Activated gamma-delta T cell treated with anti-CD3 and anti-CD28 coated beads, Interleukin-2, amount 50 U/mL, for 16 hours (primary cell): ENCODE data around the gene PROCA1.
A peak's percentile ranks its signal among the peaks of the same experiment; 100 is the strongest.
"Not testable (repeated sequence)": the region's sequence is repeated elsewhere in the genome, so short reads cannot be mapped to it uniquely, and the experiment has no call there.

Experiments
- DNase-seq: peaks from one replicate; pipeline ENCODE4 v3.0.0-alpha.2; 2020; ENCODE audit warnings: low read depth

Gene PROCA1

DNA sequence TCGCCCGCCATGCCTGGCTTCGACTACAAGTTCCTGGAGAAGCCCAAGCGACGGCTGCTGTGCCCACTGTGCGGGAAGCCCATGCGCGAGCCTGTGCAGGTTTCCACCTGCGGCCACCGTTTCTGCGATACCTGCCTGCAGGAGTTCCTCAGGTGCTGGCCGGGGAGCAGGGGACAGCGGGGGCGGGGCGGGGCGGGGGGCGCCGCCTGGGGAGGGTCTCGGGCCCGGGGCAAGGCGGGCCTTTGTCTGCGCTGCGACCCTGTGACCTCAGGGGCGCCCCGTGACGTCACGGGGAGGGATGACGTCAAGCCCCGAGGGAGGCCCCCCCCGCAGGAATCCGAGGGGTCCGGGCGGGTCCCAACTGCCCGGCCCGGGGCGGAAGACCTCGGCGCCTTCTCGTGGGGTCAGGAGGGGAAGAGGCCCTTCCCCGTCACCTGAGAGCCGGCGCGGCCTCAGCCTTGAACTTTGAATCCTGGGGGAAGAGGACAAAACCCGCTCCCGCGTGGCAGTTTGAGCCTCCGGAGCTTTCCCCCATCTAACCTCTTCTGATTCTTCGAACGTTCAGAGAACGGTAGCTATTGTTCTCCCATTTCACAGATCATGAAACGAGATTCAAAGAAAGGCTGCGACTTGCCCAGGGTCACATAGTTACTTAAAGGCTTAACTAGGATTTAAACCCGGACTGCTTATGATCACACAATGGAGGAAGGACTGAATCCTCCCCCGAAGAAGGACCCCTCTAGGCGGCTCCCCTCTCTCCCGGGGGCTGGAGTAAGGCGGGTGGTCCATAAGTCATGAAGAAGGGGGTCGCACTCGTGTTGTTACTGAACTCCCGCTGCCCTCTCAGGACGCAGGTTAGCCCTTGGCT lies 32.6 kb upstream of the PROCA1 start:
- DNase-seq = no peak

GRCh38 chr17:28743243-28744103 lies 31.8 kb upstream of the PROCA1 start, which contains the start of gene TRAF4:
Gene TRAF4 (plus strand): TSS chr17:28744011. CDS start chr17:28744113, 102 bp downstream.
- peak; percentile 59 for DNase-seq

GRCh38 chr17:28741358-28742349 lies 30.0 kb upstream of the PROCA1 start:
- DNase-seq = no peak

DNA sequence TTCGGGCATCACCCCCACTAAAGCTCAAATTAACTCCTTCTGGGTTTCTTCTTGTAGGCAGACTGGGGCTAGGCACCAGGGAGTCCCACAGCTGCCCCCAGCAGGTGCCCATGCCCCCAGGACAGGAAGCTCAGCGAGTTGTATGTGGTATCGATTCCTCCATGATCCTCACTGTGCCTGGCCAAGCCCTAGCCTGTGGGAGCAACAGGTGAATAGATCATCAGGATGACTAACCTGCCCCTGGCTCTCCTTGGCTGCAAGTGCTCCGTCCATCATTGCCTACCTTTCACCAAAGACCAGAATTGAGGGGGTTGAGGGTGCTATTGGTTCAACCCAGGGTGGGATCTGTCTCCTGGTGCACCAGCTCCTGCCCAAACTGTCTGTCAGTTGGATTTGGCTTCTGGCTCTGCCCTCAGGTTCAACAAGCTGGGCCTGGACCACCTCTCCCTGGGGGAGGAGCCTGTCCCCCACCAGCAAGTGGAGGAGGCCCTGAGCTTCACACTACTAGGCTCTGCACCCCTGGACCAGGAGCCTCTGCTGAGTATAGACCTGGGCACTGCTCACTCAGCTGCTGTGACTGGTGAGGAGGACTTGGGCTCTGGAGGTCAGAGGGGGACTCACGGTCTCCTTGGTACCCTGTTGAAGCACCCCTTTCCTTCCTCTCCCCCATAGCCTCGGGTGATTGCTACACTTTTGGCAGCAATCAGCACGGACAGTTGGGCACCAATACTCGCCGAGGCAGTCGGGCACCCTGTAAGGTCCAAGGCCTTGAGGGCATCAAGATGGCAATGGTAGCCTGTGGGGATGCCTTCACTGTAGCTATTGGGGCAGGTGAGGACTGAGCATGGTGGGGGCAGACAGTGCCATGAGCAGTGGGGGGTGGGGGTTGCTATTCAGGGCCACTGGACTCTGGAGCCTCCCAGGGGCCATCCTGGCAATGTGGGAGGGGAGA lies 29.0 kb upstream of the PROCA1 start:
- DNase-seq = no peak

GRCh38 chr17:28738680-28739384 lies 27.1 kb upstream of the PROCA1 start:
- DNase-seq = peak; percentile 56

GRCh38 chr17:28737770-28738679 lies 26.3 kb upstream of the PROCA1 start:
- no peak for DNase-seq

DNA sequence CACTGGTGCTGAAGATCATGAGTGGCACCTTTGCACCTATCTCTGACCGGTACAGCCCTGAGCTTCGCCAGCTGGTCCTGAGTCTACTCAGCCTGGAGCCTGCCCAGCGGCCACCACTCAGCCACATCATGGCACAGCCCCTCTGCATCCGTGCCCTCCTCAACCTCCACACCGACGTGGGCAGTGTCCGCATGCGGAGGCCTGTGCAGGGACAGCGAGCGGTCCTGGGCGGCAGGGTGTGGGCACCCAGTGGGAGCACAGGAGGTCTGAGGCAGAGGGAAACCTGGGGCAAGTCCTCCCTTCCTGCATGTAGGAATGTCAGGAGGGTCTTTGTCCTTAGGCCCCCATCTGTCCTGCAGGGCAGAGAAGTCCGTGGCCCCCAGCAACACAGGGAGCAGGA lies 25.6 kb upstream of the PROCA1 start:
- no peak for DNase-seq

DNA sequence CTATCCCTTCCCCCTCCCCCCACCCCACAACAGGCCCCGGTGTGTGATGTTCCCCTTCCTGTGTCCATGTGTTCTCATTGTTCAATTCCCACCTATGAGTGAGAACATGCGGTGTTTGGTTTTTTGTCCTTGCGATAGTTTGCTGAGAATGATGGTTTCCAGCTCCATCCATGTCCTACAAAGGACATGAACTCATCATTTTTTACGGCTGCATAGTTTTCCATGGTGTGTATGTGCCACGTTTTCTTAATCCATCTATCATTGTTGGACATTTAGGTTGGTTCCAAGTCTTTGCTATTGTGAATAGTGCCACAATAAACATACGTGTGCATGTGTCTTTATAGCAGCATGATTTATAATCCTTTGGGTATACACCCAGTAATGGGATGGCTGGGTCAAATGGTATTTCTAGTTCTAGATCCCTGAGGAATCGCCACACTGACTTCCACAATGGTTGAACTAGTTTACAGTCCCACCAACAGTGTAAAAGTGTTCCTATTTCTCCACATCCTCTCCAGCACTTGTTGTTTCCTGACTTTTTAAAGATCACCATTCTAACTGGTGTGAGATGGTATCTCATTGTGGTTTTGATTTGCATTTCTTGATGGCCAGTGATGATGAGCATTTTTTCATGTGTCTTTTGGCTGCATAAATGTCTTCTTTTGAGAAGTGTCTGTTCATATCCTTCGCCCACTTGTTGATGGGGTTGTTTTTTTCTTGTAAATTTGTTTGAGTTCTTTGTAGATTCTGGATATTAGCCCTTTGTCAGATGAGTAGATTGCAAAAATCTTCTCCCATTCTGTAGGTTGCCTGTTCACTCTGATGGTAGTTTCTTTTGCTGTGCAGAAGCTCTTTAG lies 24.5 kb upstream of the PROCA1 start:
- not testable (repeated sequence) for DNase-seq

- no peak for DNase-seq
Measured at GRCh38 chr17:28735242-28735722, 23.6 kb upstream of the PROCA1 start.

DNA sequence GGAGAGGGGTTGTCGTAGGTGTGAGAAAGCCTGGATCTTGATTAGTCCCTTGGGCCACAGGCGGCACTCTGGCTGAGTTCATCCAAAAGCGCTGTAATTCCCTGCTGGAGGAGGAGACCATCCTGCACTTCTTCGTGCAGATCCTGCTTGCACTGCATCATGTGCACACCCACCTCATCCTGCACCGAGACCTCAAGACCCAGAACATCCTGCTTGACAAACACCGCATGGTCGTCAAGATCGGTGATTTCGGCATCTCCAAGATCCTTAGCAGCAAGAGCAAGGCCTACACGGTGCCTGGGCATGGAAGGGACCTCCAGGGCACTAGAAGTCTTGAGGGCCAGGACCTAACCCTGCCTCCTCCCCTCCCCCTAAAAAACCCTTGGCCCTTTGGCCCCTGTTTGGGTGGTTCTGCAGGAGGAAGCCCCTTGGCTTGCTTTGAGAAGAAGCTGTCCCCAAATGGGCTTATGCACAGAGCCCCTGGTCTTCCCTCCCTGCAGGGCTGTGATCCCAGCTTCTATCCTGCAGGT lies 23.1 kb upstream of the PROCA1 start:
- no peak for DNase-seq

DNA sequence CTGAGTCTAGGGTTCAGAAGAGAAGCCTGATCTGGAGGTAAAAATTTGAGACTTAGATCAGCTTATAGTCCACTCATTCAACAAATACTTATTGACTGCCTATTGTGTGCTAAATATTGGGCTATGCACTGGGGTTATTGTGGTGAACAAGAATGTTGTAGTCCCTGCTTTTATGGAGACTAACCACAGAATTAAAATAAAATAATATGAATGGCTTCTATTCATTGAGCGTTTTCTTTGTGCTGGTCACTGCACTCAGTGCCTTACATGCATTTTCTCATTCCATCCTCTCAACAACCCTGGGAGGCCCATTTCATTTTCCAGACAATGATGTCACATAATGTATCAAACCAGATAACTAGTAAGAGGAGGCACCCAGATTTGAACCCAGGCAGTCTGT lies 21.7 kb upstream of the PROCA1 start:
- DNase-seq = no peak

DNA sequence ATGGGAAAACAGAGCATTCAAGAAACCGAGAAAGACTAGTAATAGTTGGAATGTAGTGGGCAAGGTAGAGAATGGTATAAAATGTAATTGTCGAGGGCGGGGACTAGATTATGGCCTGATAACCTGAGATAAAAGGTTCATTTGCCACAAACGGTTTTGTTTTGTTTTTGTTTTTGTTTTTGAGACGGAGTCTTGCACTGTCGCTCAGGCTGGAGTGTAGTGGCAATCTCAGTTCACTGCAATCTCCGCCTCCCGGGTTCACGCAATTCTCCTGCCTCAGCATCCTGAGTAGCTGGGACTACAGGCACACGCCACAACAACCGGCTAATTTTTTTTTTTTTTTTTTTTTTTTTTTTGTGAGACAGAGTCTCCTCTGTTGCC lies 18.3 kb upstream of the PROCA1 start:
- DNase-seq = no peak

- DNase-seq = peak; percentile 96
Measured at GRCh38 chr17:28728364-28729200, 16.9 kb upstream of the PROCA1 start, which contains the start of gene NEK8. Gene NEK8 (plus strand): TSS chr17:28728788. CDS start chr17:28728814, 26 bp downstream.

GRCh38 chr17:28726627-28727491 lies 15.2 kb upstream of the PROCA1 start:
- peak; percentile 87 for DNase-seq

- DNase-seq = peak; percentile 48
Measured at GRCh38 chr17:28726226-28726626, 14.5 kb upstream of the PROCA1 start, which contains the start of gene TLCD1. Gene TLCD1 (minus strand): TSS chr17:28726233. CDS start chr17:28726097, 136 bp downstream.
